ENCODE data around the gene PSMG3. TPM values are rescaled to one million over a fixed set of nuclear protein-coding genes. Genes with fewer than 3 reads are reported as not detected.

PSMG3 gene
- 10 to 100 TPM; 36.3 to 42.3 (median 39.5) TPM for total RNA-seq

GRCh38 chr7:1569833-1570632, at the start of gene PSMG3:
PSMG3 (minus strand) TSS chr7:1570032; CDS start chr7:1569339, 693 bp downstream.
- peak; percentile 79 to 87 for DNase-seq (ENCODE audit: low spot score in 2 of 2)
- Histone ChIP-seq H3K36me3 (peaks cover 0 to 30% (median 0%) of the 10 kb centered on the region in 3 donors), H3K9me3 (no peaks in the 10 kb centered on the region), H3K27ac (peak within 1 kb of the TSS; percentile 72 to 98 (median 94)), H3K27me3 (no peaks in the 10 kb centered on the region), H3K4me1 (peaks cover 0 to 52% (median 25%) of the 10 kb centered on the region in 4 donors), H3K4me3 (peak within 1 kb of the TSS; percentile 58 to 89 (median 80))
- 0 to 1% methylated on average over 27 to 38 of the region's 95 CpGs for WGBS, 2 donors
- TF ChIP-seq POLR2A (IDR thresholded peaks at IDR 0.05) (peak; percentile 74 to 87), EP300 (IDR thresholded peaks at IDR 0.05) (peak; percentile 52 to 92)
- TF ChIP-seq, protein P1, sequence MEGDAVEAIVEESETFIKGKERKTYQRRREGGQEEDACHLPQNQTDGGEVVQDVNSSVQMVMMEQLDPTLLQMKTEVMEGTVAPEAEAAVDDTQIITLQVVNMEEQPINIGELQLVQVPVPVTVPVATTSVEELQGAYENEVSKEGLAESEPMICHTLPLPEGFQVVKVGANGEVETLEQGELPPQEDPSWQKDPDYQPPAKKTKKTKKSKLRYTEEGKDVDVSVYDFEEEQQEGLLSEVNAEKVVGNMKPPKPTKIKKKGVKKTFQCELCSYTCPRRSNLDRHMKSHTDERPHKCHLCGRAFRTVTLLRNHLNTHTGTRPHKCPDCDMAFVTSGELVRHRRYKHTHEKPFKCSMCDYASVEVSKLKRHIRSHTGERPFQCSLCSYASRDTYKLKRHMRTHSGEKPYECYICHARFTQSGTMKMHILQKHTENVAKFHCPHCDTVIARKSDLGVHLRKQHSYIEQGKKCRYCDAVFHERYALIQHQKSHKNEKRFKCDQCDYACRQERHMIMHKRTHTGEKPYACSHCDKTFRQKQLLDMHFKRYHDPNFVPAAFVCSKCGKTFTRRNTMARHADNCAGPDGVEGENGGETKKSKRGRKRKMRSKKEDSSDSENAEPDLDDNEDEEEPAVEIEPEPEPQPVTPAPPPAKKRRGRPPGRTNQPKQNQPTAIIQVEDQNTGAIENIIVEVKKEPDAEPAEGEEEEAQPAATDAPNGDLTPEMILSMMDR (IDR thresholded peaks at IDR 0.05): peak in 3 of 5 experiments; percentile 20 to 70 (median 32)

DNA sequence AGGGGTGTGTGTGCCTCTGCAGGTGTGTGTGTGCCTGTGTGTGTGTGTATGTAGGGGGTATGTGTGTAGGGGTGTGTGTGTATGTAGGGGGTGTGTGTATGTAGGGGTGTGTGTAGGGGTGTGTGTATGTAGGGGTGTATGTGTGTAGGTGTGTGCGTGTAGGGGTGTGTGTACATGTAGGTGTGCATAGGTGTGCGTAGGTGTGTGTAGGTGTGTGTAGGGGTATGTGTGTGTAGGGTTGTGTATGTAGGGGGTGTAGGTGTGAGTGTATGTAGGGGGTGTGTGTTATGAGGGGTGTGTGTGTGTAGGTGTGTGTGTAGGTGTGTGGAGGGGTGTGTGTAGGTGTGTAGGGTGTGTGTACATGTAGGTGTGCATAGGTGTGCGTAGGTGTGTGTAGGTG, 48.6 kb upstream of the PSMG3 start:
- DNase-seq (ENCODE audit: low spot score in 2 of 2): no peak
- no peaks in the 10 kb centered on the region for H3K9me3 ChIP-seq
- H3K4me3 ChIP-seq: no peak overlapping the region
- whole genome bisulfite sequencing, 2 donors: 95 to 96% methylated on average over 3 of the region's 3 CpGs
- no peaks in the 10 kb centered on the region for H3K4me1 ChIP-seq
- H3K36me3 ChIP-seq: no peaks in the 10 kb centered on the region
- no peak overlapping the region for H3K27ac ChIP-seq
- TF ChIP-seq EP300 (IDR thresholded peaks at IDR 0.05) (no peak), POLR2A (IDR thresholded peaks at IDR 0.05) (no peak)
- TF ChIP-seq, protein P1 (IDR thresholded peaks at IDR 0.05): no peak
- H3K27me3 ChIP-seq: no peaks in the 10 kb centered on the region

DNA sequence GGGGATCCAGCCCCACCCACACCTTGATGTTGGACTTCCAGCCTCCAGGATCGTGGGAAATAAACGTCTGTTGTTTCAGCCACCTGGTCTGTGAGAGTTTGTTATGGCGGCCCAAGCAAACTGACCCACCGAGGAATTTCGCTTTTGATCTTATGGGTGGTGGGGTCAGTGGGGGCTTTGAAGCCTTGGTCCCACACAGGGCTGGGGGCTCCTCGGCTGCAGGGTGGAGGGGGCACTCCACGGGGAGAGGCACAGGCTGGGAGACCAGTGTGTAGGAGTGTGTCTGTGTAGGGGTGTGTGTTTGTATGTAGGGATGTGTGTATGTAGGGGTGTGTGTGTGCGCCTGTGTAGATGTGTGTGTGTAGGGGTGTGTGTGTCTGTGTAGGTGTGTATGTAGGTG, 48.1 kb upstream of the PSMG3 start:
- Histone ChIP-seq H3K4me1 (no peaks in the 10 kb centered on the region), H3K4me3 (no peak overlapping the region), H3K36me3 (no peaks in the 10 kb centered on the region), H3K27ac (no peak overlapping the region), H3K9me3 (no peaks in the 10 kb centered on the region), H3K27me3 (no peaks in the 10 kb centered on the region)
- TF ChIP-seq, protein P1 (IDR thresholded peaks at IDR 0.05): no peak
- no peak for TF ChIP-seq EP300 (IDR thresholded peaks at IDR 0.05)
- no peak for TF ChIP-seq POLR2A (IDR thresholded peaks at IDR 0.05)
- DNase-seq (ENCODE audit: low spot score in 2 of 2): no peak
- 71 to 73% methylated on average over 8 of the region's 8 CpGs for WGBS, 2 donors

DNA sequence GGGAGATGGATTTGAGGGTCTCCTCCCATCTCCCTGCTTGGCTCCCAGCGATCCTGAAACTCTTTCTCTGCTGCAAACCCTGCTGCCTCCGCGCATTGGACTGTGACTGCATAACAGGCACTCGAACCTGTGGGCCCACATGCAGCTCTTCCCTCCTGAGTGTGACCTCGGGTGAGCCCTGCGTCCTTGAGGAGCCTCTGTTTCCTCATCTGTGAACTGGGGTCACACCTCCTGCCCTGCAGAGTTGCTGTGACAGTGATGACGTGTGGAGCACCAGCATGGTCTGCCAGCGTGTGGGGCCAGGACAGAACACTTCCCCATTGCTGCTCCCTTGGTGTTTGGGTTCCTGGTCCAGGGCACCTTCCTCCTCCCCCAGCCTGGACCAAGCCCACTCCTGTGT, 46.9 kb upstream of the PSMG3 start:
- H3K4me1 ChIP-seq: no peaks in the 10 kb centered on the region
- 80 to 85% methylated on average over 8 of the region's 8 CpGs for WGBS, 2 donors

More for the DNA sequence above, 46.9 kb upstream of the PSMG3 start:
- Histone ChIP-seq H3K36me3 (no peaks in the 10 kb centered on the region), H3K9me3 (no peaks in the 10 kb centered on the region), H3K27ac (no peak overlapping the region), H3K27me3 (no peaks in the 10 kb centered on the region), H3K4me3 (no peak overlapping the region)
- TF ChIP-seq POLR2A (IDR thresholded peaks at IDR 0.05) (no peak), EP300 (IDR thresholded peaks at IDR 0.05) (no peak)
- TF ChIP-seq, protein P1 (IDR thresholded peaks at IDR 0.05): no peak
- DNase-seq (ENCODE audit: low spot score in 2 of 2): no peak
